GM18517 (cell line): ENCODE measurements around the gene EHF.

ENCODE experiments used
- ATAC-seq: cut with Tn5 transposase; IDR thresholded peaks from one replicate; pipeline ENCODE4 v1.9.1; 2021; ENCODE audit warnings: mild to moderate bottlenecking, moderate library complexity; ENCODE audit not compliant: unreplicated experiment

The EHF gene

DNA sequence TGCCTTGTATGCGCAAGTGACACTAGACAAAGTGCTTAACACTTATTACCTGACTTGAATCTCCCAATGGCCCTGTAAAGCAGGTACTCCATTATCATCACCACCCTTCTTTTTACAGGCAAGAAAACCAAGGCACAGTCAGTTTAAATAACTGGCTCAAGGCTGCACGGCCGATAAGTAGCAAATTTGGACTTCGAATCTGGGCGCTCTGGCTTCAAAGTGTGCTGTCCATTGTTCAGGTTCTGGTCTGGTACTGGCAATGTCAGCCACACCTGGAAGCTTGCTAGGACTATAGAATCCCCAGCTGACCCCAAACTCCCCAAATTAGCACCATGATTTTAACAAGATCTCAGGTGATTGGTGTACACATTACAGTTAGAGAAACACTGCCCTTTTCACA, 19.3 kb upstream of the EHF start:
- ATAC-seq, result no peak

DNA sequence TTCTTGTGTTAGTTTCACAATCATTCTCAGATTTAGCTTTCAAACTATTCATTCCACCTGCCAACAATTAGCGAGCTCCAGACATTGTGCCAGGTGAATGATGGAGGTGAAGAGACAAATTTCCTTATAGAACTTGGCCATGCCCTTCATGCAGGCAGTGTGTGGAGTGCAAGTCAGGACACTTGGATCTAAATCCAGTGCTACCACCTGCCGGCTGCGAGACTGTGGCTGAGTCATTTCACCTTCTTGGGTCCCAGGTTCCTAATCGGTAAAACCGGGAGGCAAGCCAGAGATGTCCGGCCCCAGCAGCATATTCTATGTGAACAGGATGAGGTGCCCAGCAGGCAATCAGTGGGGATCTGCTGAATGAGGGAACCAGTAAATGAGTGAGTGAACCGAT, 18.6 kb upstream of the EHF start:
- ATAC-seq, result no peak

DNA sequence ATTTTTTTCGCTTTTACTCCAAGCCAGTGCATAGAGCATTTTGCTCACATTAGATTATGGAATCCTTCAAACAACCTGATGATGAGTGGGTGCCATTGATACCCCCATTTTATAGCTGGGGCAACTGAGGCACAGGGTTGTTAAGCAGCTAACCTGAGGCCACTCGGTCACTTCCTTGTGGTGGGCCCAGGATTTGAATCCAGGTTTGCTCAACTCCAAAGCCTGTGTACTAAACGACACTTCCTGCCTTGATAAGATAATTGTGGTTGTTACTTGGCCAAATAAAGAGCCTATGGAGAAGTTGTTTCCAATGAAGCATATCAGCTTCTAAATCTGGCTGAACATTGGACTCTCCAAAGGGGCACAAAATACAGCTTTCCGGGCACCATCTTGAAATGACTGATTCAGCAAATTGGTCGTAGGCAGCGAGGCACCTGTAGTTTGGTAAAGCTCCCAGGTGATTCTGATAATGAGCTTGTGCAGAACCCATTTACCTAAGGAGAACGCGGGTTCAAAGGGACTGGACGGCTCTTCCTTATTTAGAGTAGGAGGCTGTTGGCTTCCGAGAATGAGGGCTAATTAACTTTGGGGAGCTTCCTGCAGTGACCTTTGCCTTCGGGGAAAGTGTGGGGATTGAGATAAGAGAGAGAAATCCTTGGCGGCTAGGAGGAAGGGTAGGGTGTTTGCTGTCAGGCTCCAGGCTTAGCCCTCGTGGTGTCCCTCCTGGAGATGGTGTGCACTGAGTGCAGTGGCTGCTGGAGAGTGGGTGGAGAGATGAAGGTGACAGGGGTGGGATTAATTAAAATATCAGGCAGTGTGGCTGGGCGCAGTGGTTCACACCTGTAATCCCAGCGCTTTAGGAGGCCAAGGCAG, 17.5 kb upstream of the EHF start:
- ATAC-seq, result no peak

DNA sequence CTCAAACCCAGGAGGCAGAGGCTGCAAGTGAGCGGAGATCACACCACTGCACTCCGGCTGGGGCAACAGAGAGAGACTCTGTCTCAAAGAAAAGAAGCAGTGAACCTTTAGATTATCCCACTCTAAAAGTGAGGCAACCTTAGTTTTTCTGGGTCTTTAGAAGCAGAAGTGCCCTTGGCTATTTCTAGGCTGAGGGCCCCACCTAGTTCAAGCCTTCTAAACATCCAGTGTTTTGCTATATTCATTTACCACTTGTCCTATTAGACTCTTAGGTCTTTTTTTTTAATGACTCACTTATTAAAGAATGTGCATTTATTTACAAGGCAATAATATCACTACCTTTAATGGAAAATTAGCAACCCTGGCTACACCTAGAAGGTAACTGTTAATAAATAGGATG, 16.7 kb upstream of the EHF start:
- ATAC-seq, result no peak

DNA sequence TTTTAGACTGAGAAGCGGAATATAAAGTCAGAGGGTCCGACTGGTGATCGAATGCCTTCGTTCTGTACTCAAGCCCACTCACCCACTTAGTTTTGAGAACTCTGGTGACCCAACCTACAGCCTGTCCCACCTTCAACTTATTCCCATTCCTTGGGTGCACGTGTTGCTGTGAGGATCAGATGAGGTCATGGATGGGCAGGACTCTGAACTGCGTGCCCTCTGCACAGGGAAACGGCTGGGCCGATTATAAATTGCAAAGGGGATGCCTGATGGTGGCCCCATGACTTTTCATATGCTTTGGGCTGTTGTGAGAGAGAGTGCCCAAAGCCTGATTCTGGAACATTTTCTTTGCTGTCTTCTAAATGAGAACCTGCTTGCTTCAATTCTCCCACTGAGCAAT, 16.0 kb upstream of the EHF start:
- ATAC-seq, result no peak

DNA sequence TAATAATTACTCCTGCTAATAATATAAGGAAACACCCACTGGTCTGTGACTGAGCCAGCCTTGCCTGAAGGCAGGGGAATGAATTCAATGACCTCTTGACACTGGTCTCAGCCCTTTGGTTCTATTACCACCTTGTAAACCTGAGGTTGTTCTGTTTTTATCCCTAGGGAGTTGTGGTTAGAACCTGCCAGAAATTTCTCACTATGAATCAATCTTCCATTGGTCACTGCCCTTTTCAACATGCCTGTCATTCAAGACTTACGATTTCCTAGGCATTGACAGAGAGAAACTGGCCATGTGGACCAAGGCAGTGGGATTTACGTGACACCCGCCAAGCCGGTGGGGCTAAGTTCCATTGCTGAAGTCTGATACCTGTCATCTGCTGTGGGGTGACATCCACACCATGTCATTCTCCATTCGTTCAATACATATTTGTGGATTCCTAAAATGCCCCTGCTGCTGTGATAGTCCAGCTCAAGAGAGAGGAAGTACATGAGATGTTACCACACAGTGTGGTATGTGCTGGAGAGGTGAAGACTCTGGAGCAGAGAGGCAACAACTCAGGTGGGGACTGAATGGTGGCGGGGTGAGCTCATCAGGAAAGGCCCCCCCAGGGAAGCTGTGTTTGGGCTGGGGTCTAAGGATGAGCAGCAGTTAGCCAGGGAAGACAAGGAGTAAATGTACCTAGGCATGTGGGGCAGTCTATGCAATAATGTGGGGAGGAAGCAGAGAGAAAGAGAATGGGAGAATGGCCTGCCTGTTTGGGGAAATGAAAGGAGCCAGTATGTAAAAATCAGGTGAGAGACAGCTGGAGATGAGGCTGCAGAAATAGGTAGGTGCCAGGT, 15.2 kb upstream of the EHF start:
- ATAC-seq, result no peak

DNA sequence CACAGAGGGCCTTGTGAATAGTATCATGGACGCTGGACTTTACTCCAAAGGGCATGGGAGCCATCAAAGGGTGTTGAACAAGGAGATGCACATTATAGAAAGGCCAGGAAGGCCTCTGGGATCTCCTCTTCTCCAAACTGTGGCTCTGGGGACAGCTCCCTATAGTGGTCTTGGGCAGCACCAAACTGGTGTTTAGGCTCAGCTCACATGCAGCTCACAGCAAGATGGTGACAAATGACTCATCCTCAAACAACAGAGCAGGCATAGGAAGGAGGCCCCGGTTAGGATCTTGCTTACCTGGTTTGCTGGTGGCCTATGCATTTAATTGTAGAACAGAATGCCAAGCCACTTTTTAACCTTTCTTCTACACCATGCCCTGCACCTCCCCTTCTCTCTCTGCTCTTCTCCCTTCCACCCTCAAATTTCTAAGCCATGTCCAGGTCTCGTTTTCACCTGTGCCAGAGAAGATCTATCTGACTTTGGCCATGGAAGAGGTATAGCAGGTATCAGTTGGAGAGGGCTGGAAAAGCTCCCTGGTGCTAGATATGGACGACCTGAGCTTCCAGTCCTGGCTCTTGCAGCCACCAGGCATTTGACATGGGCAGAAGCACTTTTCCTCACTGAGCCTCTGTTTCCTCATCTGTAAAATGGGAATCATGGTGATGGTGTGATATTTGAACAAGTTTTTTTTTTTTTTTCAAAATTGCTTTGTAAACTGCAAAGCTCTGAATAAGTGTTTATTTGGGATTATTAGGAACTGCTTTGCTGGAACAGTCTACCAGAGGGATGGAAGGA, 14.4 kb upstream of the EHF start:
- no peak for ATAC-seq

DNA sequence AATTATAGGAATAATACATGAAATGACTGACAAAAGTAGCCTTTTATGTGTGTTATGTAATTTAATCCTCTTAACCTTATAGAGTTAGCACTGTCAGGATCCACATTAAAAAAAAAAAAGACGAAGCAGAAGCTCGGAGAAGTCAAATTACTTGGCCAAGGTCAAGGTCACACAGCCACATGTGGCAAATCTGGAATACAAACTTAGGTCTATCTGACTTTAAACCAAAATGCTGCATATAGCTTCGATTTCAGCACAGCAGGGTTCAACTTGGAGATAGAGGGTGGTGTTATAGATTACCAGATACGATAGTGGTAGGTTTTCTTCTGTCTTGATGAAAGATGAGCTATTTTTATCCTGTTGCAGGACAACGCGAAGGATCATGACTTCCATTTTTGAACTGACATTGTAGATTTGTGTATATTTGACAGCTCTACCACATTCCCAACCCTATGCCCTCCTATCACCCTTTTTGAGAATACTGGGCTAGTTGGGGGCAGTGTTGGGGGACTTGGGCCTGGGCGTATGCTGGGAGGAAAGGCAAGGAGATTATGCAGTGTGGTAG, 11.6 kb upstream of the EHF start:
- no peak for ATAC-seq

DNA sequence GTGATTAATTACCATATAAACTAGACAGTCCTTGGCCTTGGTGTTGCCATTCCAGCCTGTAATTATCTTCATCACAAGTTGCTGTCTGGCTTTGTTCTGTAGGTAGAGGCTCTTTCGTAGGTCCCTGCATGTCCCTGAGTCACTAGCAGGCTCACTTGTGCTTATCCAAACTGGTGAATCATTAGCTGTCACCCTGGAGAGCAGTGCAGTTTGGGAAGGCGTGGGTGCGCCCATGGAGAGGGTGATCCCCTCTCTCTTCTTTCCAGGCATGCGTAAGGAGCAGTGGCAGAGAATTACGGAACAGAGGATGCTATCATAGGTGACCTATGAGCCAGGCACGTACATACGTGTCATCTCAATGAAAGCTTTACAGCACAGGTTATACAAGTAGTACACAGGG, 11.0 kb upstream of the EHF start:
- ATAC-seq, result no peak

DNA sequence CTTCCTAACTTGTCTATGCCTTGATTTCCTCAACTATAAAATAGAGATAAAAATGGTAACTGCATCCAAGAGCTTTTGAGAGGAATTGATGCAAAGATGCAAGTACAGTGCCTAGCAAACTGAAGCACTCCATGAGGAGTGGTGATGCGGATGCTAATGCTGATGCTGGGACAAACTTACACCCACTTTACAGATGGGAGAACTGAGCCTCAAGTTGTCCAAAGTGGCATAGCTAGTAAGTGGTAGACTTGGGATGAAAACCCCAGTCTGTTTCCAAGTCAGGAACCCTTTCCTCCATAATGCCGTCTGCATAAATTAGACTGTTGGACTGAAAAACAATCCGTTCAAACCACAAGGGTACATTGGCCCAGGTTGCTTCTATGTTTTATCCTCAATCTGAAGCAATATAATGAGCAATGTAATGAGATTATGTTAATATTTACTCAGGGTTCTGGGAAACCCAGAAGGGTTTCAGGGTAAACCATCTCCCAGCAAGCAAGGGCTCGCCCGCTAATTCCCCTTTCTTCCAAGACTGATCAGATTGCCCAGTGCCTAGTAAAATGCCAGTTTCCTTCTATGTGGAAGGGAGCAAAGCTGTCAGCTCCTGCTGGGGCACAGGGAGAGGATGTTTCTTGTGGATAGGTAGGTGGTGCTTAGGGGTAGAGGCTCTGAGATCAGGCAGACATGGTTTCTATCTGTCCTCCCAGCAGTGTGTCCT, 10.4 kb upstream of the EHF start:
- ATAC-seq, result no peak

DNA sequence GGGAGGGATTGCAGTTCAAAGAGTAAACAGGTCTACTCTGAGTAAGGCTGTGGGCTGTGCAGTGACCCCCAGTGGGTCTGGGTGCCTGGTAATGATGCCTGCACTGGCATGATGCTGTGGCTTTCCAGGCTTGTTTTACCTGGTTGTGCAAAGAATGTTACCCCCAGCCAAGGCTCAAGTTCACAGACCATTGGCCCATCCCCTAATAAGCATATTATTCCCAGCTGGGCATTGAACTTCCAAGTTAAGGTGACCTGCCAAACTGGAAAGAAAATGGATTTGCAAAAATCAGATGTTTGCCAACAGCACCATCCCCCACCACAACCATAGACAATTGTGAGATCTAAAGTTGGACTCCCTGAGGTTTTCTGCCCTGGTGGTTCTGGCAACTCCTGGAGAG, 7.9 kb upstream of the EHF start:
- no peak for ATAC-seq

DNA sequence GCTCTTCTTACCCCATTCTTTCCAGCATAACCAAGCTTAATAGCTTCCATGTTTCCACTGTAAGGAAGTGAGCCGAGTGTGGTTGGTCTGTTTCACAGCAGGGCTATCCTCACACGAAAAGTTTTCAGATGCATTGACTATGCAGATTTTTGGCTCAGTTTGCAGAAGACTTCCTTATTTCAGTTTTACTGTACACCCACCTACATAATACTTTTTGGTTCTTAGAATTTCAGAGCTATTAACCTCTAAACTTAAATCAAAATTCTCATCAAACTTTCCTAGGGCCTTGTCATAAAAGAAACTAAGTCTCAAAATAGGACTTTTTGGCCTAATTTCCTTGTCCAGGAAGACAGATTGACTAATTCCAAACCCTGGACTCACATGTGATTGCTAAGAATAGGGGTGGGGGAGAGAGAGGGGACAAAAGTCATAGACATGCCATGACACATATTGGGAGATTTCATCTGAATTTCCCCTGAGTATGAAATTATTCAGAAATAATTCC, 7.3 kb upstream of the EHF start:
- peak; percentile 91 for ATAC-seq

DNA sequence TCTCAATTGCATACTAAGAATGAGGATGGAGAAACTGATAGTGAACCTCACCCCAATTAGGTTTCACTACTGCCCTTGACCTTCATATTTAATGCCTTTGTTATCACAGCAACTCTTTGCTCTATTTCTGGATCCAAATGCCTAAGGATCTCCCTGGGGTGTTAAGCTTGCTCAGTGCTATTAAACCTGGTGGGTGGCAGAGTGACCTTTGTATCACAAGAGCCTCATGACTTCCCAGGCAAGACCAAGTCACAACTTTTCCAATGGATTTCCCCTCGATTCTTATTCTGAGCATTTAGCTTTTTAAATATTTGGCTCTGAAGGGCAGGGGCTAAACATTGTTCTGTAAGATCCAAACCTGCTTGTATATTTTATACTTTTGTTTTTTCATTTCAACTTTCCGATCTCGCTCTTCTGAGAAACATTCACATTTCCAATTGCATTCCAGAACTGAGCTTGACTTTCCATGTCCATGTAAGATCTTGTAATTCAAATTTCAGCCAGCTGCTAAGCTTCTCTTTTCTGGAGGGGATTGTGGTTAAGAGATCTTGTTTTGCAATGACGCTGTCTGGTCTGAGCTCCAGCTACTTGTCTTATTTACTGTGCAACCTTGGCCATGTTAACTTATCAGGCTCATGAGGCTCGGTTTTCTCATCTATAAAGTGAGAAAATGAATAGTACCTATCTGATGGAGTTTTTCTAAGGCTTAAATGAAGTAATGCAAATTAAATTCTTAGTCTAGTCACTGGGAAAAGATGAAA, 6.4 kb upstream of the EHF start:
- ATAC-seq, result no peak

DNA sequence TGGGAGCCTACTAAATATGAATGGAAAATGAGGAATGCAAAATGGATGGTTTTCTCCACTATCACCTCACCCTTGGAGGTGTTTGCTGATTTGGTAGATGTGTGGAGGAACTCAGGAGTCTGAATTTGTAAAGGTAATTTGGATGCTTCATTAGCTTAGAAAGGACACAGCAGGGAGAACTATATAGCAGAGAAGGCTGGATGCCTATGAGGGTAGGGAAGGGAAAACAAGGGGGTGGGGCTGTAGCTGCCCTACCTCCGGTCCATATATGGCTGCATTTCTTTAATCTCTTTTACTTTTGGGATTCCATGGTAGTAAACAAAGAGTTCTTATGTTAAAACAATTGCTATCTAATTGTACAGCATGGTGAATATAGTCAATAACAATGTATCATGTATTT, 4.8 kb upstream of the EHF start:
- ATAC-seq, result no peak

DNA sequence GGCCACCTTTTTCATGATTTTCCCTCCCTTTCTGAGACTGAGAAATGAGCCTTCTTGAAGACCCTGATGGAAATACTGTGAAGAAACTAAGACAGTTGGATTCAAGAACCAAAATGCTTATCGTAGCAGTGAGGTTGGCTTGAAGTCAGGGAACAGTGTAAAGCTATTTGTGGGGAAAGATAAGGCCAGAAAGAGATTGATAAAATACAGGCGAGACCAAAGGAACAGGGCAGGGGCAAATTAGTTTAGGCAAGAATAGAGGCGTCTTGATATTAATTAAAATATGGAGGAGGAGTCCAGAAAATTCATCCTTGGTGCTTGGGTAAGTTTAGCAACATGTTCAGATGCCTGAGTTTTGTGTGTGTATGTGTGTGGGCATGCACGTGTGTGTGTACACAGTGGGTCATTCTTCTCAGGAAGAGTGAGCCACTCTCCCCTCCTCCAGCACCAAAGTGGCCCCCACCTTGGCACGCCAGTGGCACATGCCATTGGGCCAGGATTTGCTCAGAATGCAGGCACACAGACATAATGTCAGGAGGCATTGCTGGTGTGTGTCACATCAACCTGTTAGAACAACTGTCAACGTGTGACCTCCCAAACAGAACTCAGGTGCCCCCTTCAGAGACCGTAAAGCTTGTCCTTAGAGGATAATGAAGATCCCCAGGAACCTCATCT, 3.9 kb upstream of the EHF start:
- ATAC-seq, result no peak

DNA sequence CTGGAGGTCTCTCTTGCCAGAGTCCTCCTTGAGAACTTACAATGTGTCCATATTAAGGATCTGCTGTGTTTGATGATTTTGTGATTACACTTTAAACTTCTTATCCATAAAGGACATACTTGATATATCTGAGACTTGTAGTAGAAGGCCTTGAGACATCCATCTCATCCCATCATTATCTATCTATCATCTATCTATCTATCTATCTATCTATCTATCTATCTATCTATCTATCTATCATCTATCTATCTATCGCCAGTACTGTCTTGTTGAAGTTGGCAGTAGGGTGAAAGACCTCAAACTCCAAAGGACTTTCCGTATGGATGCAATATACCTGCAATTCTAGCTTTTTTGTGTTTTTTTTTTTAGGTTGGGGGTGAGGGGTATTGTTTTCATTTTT, 2.5 kb upstream of the EHF start:
- ATAC-seq, result no peak

DNA sequence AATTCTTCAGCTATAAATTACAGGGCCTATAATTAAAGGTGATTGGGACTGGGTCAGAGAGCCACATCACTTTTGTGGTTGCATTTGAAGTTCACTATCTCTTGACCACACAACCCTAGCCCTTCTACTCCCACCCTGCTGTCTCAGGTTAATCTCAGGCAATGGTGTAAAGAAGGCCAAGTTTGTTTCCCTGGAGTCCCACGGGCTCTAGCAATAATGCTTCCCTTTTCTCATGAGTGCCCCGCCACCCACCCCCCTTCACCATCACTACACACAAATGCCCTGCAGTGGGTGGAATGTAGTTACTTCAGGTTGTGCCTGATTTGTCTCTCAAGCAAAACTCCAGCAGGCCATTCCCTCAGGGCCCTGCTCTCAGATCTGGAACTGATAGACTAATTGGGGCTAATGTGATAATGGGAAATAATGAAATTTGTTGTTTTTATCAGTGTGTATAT, 1.8 kb upstream of the EHF start:
- no peak for ATAC-seq

DNA sequence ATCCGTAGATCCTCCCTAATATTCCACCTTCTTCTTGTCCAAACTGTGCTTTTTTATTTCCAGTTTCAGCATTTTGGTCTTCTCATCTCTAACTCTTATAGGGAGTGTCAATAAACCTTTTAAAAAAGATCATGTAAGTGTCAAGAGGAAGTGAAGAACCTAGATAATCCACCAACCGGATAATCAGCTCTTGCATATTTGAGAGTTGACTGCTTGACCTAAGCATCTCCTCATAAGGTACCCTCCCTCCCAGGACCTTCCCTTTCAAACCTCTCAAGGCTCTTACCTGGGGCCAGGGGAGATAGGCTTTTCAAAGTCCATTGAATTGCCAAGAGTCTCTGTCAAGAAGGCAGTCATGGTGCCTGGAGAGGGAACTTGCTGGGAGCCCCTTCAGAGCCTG, 691 bp upstream of the EHF start:
- ATAC-seq, result no peak

DNA sequence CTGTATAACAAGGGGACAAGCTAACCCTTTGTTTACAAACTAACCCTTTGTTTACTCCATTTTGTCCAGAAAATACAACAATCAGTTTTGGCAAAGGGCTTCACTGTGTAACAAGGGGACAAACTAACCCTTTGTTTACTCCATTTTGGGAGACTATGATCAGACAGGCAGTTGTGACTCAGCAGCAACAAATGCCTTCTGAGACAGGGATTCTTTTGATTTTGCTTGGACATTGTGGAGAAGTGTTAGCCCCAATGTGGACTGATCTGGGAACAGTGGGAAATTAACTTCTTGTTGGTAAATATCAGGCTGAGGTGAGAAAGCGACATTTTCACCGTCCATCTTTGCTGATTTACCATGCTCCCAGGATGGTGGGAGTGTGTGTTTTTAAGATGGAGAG, 983 bp downstream of the EHF start:
- no peak for ATAC-seq
